Stimulated activated CD4-positive, alpha-beta T cell treated with anti-CD3 and anti-CD28 coated beads, Interleukin-4, amount 100 ng/mL, for 24 hours (primary cell): ENCODE measurements around the gene ACSL5.
"Not testable (repeated sequence)": the region's sequence is repeated elsewhere in the genome, so short reads cannot be mapped to it uniquely, and the experiment has no call there.

Experiments used
- DNase-seq: peaks from one replicate; pipeline ENCODE4 v3.0.0-alpha.2; 2020

ACSL5 gene

DNA sequence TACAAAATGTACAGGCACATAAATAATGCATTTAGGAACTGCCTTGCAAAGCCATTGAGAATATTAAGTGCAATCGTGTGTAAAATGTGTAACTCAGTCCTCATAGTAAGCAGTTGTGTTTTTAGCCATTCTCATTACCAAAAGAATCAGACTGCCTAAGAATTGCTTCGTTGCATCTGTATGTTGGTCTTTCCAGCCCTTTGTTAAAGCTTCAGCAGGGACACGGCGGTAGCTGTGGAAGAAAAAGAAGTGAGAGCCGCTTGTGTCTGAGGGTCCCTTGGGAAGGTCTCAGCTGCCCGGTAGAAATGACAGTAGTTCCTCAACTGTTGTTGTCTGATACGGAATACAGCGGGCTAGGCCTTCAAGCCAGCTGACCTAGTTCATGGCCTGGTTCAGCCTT, 22.8 kb upstream of the ACSL5 start:
- no peak for DNase-seq

DNA sequence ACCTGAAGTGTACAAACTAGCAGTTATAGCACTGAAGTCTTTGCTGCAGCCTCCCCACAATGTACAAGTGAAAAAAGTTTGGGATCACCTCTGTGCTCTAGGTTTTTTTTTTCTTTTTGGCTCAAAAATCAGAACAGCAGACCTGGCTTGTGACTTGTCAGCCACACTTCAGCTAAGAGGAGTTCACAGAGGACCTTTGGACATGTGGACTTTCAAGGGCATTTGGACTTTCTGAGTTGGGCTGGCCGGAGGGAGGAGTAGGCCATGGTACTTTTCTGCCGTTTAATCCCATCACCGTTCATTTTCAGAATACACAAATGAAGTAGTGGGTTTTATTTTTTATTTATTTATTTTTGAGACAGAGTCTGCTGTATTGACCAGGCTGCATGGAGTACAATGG, 21.9 kb upstream of the ACSL5 start:
- DNase-seq: no peak

DNA sequence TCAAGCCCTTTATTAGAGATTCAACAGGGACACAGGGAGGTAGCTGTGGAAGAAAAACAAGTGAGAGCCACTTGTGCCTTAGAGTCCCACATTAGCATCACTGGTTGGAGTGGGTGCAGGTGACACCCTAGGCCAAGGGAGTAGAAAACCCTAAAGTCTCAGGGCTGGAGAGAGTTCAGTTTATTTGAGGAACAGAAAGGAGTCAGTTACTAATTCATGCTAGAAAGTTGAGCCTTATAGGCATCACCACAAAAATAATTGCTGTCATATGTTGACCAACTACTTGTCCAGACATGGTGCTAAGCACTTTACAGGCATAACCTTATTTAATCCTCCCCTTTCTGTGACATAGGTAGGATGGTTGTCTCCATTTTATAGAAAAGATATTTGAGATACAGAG, 20.9 kb upstream of the ACSL5 start:
- DNase-seq: no peak

DNA sequence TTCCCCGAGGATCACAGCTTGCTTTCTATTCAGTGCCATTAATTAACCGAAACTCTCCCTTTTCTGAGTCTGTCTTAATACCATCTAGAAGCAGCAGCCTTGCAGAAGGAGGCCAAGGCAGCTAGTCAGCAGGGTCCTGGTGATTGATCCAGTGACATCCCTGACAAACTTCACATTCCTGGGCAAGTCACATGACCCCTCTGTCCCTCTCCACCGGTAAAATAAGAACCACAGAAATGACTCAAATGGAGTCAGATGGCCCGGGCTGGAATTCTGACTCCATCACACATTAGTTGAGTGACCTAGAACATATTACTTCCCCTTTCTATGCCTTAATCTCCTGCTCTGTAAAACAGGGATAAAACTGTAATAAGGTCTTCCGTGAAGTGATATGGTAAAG, 17.2 kb upstream of the ACSL5 start:
- no peak for DNase-seq

DNA sequence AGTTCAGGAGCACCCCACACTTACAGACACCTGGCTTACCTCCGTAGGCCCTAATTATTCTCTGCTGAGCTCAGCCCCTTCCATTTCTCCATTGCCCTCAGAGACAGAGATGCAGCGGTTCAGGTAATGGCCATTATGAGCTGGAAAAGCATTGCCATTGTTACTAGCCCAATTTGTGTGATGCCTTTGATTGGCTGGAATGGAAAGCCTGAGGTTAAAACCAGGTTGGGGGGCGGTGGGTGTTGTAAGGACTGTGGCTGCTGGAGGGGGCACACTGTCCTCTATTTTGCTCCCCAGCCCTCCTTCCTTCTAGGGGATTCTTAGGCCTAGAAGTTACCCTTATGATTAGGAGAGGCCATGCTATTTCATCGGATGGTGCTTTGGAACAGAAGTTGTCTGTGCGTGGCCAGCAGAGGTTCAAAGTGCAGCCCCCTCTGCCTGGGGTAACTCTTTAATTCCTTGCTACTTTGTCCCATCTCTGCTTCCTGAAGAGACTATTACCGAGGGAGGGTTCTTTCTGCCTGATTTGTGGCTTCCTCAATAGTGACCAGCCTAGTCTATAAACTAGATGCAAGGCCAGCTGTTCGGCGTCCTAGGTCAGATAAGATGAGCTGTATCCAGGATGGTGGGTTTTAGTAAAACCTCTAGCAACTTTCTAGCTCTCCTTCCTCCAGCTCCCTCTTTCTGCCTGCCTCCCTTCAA, 14.2 kb upstream of the ACSL5 start:
- DNase-seq: no peak

DNA sequence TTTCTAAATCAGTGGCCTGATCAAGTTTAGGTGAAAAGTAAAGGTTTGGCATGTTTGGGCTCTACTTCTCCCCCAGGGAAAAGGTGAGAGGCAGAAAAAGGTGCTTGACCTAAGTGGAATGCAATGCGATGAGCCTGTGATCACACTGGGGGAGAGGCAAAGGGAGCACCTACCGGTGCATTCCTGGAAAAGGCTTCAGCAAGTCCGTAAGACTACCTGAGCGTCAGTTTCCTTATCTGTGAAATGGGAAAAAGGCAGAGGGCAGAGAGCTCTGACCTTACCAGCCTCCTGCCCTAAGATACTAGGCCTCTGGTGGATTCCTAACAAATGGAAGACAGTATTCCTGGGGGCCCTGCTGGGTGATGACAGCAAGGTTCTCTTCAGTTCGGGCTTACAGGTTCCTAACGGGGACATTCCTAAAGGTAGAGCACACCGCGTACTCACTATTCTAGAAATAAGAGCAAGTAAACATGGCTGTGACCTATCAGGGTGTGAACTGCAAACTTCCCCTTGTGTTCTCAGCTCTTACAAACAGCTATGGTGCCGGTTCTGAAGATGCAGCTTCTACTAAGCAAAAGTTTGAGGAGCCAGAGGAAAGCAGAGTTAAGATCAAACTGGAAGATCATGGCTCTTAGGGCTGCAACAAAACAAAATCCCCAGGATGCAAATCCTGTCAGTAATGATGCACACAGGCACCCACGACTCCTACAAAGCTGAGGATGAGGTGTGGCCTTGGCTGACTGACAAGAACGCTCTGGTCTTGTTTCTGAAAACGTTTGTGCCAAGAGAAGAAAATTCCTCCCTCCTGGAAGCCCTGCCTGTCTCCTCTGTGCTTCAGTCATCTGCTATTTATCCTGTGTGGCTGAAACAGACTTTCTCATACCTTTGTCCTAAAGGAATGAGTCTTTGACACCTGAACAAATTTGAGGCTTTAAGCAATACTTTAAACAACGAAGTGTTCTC, 13.3 kb upstream of the ACSL5 start:
- no peak for DNase-seq

DNA sequence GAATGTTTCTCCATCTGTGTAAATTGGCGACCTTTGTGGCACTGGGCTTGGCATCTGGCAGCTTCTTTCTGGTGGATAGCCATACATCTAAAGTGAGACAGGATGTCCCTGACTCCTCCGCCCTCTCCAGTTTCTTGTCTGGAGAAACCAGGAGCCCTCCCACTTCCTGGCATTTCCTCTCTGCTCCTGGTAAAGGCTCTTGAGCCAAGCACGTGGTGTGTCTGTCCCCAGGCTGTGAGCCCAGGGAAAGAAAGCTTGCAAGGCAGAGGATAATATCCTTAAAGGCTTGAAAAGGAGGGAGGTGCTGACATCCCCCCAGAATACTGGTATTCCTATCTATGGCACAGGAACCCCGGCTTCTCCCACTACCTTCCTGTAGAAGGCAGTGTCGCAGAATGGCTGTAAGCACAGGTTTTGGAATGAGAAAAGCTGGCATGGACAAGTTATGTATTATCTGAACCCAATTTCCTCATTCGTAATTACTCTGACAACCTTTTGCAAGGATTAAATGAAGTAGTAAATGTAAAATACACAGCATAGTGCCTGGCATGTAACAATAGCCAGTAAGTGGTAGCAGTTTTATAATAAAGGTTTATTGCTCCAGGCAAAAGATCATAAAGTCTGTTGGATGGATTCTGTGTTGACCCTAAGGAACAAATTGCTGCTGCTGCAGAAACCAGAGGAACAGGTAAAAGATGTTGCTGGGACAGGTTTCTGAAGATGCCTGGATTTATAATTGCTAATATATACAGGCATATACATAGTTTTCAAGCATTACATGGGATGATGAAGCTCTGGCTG, 11.8 kb upstream of the ACSL5 start:
- no peak for DNase-seq

DNA sequence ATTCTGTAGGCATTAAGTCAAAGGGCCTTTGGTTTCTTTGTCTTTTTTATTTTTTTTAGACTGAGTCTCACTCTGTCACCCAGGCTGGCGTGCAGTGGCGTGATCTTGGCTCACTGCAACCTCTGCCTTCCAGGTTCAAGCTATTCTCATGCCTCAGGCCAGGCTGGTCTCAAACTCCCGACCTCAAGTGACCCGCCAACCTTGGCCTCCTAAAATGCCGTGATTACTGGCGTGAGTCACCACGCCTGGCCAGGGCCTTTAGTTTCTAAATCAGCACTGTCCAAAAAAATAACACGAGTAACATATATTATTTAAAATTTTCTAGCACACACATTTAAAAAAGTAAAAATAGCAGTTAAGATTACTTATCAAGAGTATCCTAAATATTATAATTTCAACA, 11.1 kb upstream of the ACSL5 start:
- no peak for DNase-seq

DNA sequence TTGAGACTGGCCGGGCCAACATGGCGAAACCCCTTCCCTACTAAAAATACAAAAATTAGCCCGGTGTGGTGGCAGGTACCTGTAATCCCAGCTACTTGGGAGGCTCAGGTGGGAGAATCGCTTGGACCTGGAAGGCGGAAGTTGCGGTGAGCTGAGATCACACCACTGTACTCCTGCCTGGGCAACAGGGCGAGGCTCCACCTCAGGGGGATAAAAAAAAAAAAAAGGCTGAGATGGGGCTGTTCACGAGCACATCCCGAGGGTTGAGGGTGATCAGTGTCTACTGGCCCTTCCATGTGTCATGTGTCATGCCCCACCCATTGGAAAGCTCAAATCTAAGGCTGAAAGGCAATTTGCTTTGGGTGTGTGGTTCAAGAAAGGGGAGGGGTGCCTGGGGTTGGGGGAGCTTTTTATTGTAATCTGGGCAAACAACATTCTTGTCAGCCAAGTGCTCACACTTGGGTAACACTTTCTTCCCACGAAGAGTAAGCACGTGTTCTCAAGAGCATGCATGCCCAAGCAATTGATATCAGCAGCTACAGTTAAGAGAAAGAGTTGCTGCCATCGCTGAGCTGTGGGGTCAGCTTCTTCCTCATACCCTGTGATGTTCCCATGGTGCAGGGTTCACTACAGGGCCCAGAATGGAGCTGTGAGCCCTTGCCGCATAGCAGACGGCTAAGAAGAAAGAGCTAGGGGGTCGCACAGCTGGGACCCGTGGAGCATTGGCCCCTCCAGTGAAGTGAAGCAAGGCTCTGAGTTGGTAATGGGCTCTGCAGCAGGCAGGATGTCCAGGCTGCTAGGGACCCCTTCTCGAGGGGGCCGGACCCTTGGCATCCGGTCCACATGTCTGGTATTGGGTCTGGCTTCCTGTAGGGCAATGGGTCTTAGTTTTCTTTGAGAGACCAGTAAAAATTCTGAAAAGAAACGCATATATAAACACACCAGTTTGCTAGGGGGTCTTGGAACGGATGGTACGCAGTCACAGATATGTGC, 9.9 kb upstream of the ACSL5 start:
- DNase-seq: no peak

DNA sequence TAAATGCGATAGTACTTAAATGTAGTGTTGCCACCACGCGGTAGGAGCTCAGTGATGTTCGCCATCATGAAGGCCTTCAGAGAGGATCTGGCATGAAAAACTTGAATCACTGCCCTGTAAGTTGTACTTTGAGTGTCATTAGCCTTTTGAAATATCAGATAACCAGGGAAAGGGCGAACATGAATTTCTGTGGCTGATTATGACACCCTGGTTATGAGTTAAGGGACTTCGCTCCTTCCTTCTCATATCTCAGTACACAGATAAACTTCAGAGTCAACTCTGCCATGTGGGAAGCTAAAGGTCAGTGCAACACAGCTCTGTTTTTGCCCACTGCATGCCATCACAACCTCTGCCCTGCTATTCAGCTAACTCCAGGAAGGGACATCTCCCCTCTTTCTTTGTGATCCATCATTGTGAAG, 8.9 kb upstream of the ACSL5 start:
- no peak for DNase-seq

DNA sequence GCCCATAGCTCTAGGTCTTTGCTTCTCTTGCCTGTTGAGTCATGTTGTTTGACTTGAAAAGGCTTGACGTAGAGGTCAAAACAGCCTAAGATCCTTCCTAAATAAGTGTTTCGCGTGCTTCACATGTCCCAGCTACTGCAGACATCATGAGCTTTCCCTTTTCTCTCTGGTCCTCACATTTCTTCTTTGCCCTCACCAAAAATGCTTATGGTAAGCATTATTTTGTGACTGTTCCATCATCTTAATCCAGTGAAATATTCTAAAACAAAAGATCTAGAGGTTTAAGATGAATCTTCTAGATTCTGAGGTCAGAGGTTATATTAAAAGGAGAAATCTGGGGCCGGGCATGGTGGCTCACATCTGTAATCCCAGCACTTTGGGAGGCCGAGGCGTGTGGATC, 8.5 kb upstream of the ACSL5 start:
- DNase-seq: no peak

DNA sequence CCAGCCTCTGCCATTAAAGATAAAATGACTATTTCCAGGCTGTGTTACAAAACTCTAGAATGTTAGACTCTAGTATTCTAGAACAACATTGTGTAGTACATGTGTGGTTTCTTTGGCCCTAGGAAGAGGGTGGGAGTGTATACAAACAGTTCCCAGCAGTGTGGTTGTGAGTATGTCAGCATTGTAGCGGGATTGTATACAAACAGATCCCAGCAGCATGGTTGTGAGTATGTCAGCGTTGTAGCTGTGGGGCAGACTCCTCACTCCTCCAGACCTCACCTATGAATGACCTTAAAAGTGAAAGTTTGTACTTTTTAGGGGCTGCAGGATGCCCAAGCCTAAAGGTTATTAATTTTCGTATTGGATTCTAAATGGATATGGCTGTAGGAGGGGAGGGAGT, 6.9 kb upstream of the ACSL5 start:
- DNase-seq: no peak

DNA sequence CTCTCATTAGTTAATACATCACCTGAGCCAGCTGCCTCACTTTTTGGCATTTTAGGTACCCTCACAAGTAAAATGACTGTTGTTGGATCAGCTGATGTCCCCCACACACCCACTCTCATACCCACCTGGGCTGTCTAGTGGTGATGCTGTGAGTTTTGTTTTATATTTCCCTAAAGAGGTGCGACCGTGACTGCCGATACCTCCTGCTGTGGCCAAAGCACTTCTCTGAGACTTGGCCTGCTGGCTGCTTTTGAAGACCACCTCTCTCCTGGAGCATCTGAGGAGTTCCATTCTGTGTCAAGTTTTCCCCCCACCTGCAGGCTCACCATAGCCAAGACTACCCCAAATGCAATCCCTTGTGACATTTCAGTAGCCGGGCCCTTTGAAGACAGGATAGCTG, 6.4 kb upstream of the ACSL5 start:
- DNase-seq: no peak

DNA sequence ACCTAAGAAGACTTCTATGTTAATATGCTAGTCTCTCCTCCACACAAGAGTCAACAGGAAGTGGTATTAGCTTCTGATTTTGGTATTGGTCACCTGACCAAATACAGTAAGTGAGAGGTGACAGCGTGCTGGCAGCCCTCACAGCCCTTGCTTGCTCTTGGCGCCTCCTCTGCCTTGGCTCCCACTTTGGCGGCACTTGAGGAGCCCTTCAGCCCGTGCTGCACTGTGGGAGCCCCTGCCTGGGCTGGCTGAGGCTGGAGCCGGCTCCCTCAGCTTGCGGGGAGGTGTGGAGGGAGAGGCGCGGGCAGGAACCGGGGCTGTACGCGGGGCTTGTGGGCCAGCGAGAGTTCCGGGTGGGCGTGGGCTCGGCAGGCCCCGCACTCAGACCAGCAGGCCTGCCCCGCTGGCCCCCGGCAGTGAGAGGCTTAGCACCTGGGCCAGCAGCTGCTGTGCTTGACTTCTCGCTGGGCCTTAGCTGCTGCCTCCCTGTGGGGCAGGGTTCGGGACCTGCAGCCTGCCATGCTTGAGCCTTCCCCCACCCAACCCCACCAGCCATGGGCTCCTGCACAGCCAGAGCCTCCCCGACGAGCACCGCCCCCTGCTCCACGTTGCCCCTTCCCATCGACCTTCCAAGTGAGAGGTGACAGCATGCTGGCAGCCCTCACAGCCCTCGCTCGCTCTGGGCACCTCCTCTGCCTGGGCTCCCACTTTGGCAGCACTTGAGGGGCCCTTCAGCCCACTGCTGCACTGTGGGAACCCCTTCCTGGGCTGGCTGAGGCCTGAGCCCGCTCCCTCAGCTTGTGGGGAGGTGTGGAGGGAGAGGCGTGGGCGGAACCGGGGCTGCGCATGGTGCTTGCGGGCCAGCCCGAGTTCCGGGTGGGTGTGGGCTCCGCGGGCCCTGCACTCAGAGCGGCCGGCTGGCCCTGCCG, 4.2 kb upstream of the ACSL5 start:
- DNase-seq: no peak

DNA sequence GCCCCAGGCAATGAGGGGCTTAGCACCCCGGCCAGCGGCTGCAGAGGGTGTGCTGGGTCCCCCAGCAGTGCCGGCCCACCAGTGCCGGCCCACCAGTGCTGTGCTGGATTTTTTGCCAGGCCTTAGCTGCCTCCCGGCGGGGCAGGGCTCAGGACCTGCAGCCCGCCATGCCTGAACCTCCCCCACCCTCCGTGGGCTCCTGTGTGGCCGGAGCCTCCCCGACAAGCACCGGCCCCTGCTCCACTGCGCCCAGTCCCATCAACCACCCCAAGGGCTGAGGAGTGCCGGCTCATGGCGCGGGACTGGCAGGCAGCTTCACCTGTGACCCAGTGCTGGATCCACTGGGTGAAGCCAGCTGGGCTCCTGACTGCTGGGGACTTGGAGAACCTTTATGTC, 3.5 kb upstream of the ACSL5 start:
- no peak for DNase-seq

DNA sequence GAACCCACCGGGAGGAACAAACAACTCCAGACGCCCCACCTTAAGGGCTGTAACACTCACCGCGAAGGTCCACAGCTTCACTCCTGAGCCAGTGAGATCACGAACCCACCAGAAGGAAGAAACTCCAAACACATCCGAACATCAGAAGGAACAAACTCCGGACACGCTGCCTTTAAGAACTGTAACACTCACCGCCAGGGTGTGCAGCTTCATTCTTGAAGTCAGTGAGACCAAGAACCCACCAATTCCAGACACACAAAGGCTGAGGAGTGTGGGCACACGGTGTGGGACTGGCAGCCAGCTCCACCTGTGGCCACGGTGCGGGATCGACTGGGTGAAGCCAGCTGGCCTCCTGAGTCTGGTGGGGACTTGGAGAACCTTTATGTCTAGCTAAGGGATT, 2.6 kb upstream of the ACSL5 start:
- DNase-seq: not testable (repeated sequence)

DNA sequence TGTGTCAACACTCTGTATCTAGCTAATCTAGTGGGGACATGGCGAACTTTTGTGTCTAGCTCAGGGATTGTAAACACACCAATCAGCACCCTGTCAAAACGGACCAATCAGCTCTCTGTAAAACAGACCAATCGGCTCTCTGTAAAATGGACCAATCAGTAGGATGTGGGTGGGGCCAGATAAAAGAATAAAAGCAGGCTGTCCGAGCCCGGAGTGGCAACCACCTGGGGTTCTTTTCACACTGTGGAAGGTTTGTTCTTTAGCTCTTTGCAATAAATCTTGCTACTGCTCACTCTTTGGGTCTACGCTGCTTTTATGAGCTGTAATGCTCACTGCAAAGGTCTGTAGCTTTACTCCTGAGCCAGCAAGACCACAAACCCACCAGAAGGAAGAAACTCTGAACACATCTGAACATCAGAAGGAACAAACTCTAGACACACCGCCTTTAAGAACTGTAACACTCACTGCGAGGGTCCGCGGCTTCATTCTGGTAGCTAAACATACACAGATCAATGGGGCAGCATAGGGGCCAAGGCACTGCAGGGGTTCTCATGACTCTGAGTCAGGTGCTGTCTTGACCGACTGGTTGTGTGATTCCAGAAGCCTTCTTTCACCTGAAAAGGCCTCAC, 1.6 kb upstream of the ACSL5 start:
- DNase-seq: not testable (repeated sequence)

DNA sequence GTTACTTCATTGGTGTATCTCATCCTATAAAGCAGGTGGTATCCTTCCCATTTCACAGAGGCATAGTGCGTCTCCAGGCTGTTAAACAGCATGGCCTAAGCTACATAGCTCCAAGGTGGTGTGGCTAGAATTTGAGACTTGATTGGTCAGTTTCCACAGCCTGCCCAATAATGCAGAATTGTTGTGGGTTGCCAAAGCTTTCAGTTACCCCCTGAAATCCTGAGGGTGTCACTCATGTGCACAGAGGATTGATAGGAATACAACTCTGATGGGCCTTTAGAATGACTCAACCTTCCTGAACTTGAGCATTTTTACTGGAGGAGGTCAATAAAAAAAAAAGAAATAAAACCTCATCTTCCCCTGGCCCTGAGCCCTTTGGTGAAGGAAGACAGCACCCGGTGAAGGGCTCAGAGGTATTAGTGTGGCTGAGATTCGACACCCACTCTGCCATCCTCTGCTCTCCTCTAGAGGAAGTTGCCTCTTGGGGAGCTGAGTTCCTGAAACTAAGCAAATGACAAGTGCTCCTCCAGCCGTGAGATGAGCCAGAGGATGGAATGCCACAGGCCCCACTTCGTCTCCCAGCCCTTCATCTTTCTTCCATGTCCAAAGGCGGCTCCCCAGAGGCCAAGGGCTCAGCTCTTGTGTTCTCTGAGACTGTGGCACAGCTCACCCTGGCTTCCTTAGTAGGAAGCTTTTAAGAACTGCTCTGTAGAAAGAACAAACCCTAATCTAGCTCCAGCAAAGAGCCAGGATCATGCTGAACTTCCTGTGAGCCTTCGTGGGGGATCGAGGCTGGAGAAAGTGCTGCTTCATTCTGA, 1.0 kb downstream of the ACSL5 start:
- DNase-seq: peak; percentile 34

DNA sequence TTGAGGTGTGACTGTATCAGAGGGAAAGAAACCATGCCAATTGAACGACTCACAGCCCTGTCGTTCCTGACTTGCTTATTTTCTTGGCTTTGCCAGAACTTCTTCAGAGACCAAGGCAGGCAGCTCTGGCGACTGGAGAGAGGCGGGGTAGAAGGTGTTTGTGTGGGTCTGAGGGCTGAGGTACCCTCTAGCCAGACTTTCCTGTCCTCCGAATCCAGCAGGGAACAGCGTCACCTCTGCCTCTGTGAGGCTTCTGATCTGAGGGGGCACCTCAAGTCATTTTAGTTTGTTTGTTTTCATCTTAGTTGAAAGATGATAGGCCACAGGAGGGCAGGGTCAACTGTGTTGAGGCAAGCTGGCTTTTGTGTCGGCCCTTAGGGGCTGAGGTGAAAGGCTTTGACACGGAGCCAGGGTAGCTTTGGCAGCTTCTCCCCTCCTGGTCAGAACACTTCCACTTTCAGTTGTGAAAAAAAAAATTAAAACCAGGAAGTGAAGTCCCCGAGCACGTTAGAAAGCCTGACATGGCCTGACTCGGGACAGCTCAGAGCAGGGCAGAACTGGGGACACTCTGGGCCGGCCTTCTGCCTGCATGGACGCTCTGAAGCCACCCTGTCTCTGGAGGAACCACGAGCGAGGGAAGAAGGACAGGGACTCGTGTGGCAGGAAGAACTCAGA, 1.9 kb downstream of the ACSL5 start:
- DNase-seq: peak; percentile 40
